GM21390 (cell line): ENCODE data around the gene PSME1.

ENCODE experiments used
- ATAC-seq: cut with Tn5 transposase; IDR thresholded peaks from one replicate; pipeline ENCODE4 v1.9.1; 2021; ENCODE audit not compliant: unreplicated experiment

The PSME1 gene

DNA sequence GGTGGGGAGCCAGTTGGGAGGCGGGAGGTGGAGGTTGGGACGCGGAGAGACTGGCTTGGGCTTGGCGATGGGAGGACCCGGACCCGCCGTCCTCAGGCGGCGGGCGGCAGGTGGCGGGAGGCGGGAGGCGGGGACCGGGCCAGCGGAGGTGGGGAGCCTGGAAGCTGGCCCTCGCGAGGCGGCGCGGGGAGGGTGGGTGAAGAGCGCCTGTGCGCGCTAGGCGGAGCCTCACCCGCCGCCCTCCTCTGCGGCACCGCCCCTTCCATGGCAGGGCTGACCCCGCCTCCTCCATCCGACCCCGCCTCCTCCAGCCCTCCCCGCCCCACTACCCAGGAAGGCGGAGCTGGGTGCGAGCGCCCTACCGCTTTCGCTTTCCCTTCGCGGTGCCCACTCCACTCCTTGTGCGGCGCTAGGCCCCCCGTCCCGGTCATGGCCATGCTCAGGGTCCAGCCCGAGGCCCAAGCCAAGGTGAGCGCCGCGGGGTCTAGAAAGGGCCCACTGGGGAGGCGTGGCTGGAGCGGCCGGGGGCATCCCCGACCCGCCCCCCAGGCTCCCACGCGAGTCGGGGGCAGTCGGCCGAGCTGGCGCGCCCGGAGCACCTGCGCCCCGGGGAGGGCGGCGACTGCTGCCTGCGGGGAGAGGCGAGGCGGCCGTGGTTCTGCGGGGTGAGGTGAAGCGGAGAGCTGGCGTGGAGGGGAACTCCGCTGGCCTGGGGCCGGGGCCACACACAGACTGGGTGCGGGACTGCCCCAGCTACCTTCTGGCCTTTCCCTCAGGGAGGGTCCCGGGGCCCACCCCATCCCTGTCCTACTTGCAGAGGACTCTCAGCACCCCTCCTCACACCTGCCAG is at the start of gene PSME1:
Gene PSME1 (plus strand): TSS at position 361 of the 850 bp plus-strand sequence. CDS start 69 bp downstream, at position 430.
- ATAC-seq: peak; percentile 73

DNA sequence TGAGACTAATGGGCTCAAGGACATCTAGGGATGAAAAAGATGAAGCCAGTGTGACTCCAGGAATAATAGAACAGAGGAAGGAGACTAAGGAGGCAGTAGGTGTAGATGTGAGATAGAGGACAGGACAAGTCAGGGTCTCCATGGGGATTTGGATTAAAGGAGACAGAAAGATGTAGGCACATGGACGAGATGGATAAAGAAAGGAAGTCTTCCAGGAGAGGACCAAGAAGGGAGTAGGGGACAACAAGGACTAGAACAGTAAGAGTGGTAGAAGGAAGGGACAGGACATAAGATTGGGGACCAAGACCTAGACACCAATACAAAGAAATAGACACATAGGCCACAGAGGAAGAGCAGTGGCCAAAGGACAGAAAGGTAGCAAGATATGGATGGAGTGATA is 49.0 kb upstream of the PSME1 start:
- no peak for ATAC-seq

DNA sequence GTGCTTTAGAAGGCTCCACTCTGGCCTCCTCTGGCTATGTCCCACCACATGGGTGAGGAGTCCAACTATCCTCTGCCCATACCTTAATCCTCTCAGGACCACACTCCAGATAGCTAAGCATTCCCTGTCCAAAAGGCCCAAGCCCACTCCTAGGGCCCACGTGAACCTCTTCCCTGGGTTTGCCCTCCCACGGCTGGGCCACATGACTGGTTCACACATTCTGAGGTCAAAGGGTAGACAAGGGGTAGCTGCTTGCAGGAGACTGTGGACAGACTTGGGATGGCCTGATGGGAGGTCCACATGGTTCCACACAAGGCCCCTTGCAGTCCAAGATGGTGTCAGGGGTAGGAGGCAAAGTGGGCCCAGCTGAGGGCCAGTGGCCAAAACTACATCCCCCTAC is 47.9 kb upstream of the PSME1 start:
- ATAC-seq: no peak

DNA sequence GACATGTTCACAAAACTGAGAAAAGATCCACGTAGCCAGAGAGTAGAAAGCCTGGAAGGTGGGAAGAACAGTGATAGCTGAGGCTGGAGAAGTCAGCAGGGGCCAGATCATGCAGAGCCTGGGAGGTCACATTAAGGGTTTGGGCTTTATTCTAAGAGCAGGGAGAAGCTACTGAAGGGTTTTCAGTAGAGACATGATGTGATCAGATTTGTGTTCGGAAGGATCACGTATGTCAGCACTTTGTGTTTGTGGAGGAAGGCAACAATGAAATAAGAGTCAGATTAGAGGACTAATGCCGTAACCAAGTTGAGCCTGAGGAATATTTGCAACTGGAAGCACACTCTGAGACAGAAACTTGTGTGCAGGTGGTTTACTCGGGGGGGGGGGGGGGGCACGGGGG is 46.1 kb upstream of the PSME1 start:
- no peak for ATAC-seq

DNA sequence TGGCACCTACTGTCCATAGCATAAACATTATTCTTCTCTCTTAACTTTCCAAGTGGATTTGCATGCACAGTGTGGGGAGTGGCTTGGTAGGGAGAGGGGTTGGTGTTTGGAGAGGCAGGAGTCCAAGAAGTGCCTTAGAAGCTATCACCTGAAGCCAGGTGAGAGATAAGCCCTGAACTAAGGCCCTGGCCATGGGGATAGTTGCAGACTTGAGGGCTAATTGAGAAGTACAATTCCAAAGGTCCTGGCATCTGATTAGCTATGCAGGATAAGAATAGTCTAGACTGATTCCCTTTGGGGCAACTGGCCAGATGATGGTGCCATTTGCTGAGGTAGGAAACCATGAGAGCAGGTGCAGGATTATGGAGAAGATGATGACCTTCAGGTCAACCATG is 43.9 kb upstream of the PSME1 start:
- no peak for ATAC-seq

DNA sequence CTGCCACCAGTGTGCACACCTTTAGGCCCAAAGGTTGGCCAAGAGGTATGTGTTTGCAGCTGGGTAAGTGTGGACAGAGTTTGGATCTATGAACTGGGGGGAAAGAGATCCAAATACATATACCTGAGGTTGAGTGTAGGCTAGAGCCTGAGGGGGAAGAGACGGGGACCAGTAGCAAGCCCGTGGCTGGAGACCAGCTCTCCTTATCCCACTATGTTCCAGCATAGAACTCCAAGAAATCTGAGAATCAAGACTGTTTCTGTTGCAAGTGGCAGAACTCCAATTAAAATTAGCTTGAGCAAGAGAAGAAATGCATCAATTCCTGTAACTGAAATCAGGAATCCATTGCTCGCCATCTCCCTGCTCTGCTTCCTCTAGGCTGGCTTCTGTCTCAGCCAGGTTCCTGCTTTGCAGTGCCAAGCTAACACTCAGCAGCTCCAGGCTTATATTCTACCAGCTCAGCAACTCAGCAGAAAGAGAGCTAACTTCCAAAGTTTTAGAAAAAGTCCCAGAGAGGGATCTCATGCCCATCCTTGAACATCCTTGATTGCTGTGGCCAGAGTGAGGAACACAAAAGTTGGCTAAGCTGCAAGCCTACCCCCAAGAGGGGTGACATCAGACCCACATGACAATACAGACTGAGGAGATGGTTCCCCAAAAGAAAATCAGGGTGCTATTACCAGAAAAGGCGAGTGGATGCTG is 43.3 kb upstream of the PSME1 start:
- ATAC-seq: no peak

DNA sequence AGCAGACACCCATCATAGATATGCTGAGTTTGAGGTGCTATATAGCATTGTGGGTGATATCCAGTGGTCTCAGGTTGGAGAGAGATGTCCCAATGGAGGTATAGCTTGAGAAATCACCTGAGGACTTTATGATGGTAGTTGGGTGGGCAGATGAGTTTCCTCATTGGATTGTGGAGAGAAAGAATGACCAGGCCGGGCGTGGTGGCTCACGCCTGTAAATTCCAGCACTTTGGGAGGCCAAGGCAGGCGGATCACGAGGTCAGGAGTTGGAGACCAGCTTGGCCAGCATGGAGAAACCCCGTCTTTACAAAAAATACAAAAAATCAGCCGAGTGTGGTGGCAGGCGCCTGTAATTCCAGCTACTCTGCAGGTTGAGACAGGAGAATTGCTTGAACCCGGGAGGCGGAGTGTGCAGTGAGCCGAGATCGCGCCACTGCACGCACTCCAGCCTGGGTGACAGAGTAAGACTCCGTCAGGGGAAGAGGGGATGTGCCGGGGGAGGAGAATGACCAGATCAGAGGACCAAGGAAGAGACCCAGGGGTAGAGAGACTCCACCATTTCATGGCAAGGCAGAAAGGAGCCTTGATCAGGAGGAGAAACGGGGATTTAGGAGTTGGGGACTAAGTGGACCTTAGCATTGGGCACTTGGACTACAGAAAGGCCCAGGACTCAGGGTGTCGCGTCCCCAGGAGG is 42.6 kb upstream of the PSME1 start:
- no peak for ATAC-seq

DNA sequence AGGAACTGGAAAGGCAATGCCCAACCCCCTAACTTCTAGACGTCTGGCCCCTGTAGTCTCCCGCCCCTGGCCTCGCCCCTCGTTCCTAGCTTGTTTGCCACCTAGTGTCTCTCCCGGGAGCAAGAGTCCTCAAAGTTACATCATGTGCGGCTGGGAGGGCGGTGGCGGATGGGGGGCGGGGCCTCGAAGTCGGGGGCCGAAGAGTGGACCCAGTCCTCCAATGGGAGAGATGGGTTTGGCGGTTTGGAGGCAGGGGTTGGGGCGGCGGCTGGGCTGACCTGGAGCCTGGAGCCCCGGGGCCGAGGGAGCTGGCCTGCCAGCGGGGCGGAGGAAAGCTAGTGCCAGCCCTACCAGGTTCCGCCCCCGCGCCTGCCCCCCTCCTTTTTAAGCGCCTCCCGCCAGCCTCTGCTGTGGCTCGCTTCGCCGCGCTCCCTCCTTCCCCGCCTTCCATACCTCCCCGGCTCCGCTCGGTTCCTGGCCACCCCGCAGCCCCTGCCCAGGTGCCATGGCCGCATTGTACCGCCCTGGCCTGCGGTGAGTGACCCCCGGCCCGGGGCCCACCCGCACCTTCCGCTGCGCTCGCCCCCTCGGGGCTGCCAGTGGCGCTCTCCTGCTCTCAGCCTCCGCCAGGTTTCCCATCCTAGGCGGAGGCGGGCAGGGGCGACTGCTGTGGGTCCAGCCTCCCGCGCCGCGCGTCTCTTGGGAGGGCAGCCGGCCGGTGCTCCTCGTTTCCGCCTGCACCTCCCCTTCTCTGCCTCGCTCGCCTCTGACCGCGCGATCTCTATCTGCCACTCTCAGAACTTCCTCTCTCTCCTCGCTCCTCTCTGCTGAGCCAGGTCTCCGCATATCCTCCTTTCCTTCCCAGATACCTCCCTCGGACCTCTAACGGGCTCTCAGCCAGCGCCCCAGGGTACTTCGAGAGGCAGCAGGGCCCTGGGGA is 41.8 kb upstream of the PSME1 start, which contains the start of gene PCK2:
Gene PCK2 (plus strand): TSS at position 411 of the 940 bp plus-strand sequence. CDS start 95 bp downstream, at position 506.
- ATAC-seq: peak; percentile 46

DNA sequence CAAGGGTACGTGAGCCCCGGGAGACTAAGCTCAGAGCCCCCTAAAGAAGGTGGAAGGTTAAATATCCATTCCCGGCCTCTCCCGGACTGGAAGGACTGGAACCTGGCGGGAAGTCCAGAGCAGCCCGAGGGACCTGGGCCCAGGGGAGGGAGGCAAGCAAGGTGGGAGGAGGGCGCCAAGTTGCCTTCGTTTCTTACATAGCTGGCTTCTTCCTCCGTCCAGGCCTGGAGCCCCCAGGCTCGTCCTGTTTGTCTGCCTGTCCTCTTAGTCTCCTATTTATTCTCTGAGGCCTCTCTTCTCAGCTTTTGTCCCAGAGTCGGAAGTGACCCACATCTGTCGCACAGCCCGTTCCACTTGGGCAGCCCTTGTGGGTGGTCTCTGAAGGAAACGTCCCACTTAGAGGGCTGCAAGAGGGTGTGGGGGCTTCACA is 41.1 kb upstream of the PSME1 start:
- no peak for ATAC-seq

DNA sequence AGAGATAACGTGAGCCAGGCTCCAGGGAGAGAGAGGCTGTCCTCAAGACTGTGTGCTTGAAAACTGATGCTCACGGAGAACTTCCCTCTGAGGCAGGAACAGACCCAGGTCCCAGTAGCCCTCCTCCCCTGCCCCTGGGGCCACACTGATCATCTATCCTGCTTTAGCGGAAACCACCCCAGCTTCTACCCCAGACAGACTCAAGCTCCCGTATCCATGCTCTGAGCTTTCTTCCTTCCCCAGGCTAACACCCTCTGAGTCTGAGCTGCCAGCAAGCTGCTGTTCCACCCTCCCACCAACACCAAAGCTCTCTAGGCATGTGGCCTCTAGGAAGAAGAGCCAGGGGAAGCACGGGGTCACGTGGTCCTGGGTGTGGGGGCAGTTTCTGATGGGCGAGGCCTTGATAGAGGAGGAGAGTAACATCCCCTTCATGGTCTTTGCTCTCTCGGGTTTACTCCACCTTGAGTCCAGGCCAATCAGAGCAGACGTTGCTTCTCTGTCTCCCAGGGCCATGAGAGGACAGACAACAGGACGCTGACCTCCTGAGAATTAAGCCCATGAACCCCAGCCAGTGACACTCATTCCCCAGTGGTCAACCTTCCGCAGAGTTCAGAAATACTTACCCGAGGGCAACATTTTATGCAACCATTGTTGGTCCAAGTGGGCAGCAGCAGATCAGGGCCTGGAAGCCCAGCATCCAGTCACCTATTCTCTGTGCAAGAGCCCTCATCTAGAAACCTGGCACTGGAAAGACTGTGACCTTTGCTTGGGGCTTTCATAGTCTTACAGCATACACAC is 40.5 kb upstream of the PSME1 start:
- peak; percentile 66 for ATAC-seq

DNA sequence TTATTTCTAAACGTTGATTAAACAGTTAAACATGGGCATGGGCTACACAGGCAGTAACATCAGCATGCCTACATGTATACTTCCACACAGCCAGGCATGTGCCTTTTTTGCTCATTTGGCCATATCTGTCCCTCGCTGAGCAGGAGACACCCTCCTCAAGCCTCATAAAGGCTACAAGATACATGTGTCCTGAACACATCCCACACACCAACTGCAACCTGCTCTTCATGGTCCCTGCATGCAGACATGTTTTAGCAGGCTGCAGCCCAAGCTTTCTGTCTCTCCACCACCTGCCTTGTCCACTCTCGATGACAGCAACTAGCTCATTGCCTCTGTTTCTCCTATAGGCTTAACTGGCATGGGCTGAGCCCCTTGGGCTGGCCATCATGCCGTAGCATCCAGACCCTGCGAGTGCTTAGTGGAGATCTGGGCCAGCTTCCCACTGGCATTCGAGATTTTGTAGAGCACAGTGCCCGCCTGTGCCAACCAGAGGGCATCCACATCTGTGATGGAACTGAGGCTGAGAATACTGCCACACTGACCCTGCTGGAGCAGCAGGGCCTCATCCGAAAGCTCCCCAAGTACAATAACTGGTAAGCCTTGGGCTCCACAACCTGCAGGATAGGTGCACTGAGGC is 39.3 kb upstream of the PSME1 start:
- no peak for ATAC-seq

DNA sequence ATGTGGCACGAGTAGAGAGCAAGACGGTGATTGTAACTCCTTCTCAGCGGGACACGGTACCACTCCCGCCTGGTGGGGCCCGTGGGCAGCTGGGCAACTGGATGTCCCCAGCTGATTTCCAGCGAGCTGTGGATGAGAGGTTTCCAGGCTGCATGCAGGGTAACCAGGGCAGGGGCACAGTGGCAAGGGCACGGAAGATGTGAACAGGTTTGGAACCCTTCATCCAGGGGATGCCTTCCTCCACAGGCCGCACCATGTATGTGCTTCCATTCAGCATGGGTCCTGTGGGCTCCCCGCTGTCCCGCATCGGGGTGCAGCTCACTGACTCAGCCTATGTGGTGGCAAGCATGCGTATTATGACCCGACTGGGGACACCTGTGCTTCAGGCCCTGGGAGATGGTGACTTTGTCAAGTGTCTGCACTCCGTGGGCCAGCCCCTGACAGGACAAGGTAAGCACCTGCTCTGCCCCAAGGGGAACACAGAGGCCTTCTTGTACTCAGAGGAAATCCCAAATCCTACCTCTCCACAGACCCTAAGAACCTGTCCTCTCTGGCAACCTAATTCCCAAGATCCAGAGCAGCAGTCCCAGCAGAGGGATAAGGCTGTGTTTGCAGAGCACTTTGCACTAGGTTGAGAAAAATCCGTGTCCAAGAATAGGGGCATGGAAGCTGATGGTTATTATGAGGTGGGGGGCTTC is 37.6 kb upstream of the PSME1 start:
- ATAC-seq: no peak

DNA sequence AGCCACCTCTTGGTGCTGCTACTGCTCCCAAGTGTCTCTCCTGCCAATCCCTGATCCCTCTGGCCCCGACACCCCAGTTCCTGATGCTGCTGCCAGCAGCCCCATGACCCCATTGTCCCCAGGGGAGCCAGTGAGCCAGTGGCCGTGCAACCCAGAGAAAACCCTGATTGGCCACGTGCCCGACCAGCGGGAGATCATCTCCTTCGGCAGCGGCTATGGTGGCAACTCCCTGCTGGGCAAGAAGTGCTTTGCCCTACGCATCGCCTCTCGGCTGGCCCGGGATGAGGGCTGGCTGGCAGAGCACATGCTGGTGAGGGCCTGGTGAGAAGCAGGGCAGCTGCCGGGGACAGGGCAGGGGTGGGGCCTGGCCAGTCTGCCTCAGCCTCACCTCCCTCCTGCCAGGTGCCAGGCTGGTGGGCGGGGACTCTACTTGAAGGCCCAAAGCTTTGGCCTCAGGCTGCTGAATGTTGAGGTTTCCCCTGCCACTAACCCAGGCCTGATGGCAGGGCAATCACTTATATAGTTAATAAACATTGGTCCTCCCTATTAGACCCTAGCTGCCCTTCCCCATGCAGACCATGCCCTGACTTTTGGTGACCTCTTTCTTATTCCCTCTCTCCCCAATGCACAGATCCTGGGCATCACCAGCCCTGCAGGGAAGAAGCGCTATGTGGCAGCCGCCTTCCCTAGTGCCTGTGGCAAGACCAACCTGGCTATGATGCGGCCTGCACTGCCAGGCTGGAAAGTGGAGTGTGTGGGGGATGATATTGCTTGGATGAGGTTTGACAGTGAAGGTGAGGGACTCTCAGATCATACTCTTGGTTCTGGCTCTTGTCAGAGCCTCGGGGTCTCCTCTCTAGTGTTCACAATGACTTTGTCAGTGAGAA is 36.8 kb upstream of the PSME1 start:
- no peak for ATAC-seq

DNA sequence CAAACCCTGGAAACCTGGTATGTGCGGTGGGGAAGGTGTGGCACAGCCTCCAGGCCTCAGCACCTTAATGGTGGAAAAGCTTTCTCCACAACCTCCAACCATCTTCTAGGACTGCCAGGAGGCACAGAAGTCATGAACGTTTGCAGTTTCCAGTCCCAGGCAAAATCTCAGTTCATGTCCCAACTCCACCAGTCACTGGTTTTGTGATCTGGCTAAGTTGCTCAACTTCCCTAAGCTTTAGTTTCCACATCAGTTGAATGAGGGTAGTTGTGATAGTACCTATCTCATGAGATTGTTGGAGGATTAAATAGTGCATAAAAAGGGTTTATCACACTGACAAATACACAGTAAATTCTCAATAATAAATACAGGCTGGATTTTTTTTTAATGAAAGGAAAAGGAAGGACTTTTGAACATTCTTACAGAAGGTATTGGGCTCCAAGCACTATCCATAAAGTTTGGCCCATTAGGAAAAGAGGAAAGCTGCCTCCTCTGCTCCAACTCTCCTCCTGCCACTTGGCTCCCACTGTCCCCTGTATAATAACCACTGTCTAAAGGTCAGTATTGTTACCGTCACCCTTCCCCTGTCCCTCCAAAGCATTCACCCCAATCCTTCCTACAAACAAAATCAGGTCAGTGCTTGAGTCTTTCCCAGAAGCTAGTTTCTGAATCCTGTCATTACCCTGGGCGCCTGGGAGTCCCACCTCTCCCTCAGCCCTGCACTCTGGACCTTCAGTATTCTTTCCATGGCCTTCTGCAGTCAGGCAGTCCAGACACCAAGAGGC is 35.6 kb upstream of the PSME1 start:
- no peak for ATAC-seq

DNA sequence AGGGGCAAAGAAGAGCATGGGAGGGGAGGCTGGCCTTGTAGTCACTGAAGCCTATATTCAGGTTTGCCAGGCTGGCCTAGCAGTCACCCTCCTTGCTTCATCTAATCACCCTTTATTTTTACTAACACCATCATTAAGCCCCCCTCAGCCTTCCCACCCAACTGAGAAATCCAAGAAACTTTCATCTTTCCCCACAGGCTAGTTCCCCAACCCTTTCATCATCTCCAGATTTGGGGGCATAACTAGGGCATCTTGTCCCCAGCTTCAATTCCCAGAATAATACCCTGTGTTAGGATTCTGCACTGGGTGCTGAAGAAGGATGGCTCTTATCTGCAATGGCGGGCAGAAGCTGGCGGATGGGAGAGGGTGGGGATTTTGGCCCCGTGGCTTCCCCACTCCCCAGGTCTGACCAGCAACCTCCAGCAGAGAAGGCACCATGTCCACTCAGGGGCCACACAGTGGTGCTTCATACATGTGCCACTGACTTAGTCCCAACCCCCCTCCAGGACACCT is 35.0 kb upstream of the PSME1 start:
- no peak for ATAC-seq

DNA sequence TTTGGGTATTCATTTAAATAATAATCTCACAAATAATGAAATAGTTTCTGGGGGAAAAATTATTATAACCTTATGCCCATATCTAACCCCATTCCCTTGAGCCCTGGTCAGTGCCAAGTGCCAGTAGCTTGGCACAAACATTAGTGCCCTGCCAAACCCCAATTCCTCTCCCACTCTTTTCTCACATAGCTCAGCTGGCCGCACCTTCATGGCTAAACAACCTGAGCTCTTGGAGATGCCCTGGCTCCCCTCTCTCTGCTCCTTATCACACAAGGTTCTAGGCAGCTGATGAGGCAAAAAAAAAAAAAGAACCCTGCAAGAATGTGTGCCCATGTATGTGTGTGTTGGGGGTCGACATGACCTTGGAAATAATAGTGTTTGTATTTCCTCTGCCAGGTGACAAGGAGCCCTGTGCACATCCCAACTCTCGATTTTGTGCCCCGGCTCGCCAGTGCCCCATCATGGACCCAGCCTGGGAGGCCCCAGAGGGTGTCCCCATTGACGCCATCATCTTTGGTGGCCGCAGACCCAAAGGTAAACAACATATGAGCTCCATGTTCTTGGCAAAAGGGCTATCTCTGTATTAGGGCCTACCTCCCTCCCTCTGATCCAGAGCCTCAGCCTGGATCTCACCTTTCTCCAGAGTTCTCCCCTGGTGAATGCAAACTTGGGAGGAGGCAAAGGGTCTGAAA is 33.5 kb upstream of the PSME1 start:
- ATAC-seq: no peak
